GM19025 (cell line): ENCODE data around the gene TIMM8B.
"Not testable (repeated sequence)": the region's sequence is repeated elsewhere in the genome, so short reads cannot be mapped to it uniquely, and the experiment has no call there.

Experiments used
- ATAC-seq: cut with Tn5 transposase; IDR thresholded peaks from one replicate; pipeline ENCODE4 v1.9.1; 2021; ENCODE audit warnings: mild to moderate bottlenecking, low read depth, moderate library complexity; ENCODE audit not compliant: unreplicated experiment

TIMM8B gene, protein sequence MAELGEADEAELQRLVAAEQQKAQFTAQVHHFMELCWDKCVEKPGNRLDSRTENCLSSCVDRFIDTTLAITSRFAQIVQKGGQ

GRCh38 chr11:112086422-112087191 is at the start of gene TIMM8B, which contains the start of gene SDHD:
Gene TIMM8B, minus strand, starts transcription at chr11:112086756. Its CDS starts 33 bp downstream, at chr11:112086723.
Gene SDHD, plus strand, starts transcription at chr11:112086873. Its CDS starts 35 bp downstream, at chr11:112086908.
- ATAC-seq, result peak; percentile 85

DNA sequence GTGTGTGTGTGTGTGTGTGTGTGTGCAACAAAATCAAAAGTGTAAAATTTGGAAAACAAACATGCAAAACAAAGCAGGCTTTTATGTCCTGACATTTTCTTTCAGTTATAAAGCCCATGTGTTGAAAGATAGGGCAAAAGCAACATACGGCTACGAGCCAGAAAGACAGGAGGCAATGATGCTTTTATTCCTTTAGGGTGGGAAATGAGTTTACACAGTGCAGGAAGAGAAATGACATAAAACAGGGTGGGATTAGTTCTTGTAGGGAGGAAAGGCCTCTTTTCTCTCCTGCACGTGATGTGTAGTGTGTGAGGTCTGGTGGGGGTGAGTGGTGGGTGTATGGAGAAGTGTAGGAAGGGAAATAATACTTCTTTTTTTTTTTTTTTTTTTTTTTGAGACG is 47.9 kb upstream of the TIMM8B start:
- no peak for ATAC-seq

DNA sequence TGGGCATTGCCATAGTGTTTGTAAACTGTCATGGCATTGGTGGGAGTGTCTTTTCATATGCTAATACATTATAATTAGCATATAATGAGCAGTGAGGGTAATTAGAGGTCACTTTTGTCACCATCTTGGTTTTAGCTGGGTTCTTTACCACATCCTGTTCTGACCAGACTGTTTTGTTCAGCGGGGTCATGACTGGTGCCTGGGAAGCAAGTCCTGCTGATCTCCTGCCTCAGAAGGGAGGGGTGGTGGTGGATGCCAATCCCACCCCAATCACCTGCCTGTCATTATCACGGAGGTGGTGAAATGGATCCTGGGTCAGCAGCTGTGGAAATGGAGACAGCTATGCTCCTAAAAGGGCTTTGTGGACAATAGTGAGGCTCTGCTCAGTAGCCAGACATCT is 46.2 kb upstream of the TIMM8B start:
- no peak for ATAC-seq

- ATAC-seq, result no peak
Measured at GRCh38 chr11:112129656-112130055, 43.1 kb upstream of the TIMM8B start.

- ATAC-seq, result no peak
Measured at GRCh38 chr11:112128483-112129121, 42.0 kb upstream of the TIMM8B start.

DNA sequence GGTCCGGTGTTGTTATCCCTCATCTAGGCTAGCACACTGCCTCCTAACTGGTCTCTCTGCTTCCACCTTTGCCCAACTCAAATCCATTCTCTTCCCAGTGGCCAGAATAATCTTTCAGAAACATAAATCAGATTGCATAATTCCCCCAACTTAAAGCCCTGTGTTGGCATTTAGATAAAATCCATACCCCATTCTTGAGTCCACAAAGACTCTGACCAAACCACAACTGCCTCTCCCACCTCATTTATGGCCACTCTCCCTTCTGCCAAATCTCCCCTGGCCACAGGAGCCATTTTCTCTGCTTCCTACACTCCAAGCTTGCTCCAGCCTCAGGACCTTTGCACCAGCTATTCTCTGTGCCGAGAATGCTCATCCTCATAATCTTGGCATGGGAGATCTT is 40.5 kb upstream of the TIMM8B start:
- no peak for ATAC-seq

DNA sequence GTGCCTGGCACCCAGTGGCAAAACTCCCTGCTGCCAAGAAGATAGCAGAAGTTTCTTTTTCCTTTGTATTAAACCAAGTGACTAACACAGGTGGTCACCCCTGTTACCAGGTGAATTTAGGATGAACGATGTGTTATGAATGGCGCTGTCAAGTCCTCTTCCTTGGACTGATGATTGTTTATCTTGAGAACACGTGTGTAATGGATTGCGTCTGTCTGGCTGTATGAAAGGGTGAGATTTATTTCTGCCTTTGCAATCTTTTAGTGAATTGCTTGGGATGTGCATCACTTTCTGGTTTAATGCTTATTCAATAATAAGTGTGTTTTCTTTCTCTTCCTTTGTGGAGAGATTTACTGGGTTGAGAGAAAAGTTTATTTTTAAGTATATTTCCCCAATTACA is 36.6 kb upstream of the TIMM8B start:
- no peak for ATAC-seq

- ATAC-seq, result no peak
Measured at GRCh38 chr11:112121981-112122615, 35.5 kb upstream of the TIMM8B start.

DNA sequence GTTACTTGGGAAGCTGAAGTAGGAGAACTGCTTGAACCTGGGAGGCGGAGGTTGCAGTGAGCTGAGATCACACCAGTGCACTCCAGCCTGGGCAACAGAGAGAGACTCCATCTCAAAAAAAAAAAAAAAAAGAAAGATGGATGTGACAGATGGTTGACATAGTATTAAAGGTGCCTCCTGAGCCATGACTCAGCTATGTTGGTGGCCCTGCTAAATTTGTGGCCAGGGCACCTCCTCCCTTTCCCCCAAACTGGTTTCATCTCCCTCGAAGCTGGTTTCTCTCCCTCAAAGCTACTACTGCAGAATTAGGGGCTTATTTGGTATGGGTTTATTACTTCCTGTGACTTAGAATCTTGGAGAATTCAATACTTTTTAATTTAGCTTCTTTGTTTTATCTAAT is 31.6 kb upstream of the TIMM8B start:
- no peak for ATAC-seq

DNA sequence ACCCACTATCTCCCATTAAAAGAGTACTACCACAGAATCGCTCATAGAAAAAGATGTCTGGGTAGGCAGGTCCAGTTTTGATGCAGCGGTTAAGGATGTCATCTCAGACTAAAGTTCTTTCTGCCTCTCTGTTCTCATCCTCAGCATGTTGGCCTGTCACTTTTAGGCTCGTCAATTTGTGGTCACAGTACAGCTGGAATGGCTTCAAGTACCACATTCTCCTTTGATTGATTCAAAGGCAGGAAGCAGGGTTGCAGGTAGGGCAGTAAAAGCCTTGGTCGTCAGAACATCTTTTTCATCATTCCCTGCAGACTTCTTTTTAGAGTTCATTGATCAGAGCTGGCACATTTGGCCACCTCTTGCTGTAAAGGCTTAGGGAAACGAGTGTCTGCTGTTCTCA is 28.8 kb upstream of the TIMM8B start:
- ATAC-seq, result no peak

DNA sequence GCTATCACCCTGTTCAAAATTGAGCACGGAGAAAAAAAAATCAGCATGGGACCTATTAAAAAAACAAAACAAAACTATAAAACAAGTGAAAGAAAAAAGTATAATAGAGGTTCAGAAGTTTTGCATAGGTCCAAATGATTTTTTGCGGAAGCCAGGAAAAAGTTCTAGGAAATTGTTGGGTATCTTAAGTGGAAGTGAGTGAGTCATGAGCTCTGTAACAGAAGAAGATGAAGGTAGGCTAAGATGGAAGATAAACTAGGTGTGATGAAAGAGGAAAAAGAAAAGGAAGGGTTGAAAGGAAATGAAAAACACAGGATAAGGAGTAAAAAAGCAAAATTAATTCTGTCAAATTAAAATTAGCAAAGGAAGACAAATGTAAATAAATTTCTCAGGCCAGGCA is 27.9 kb upstream of the TIMM8B start:
- no peak for ATAC-seq

DNA sequence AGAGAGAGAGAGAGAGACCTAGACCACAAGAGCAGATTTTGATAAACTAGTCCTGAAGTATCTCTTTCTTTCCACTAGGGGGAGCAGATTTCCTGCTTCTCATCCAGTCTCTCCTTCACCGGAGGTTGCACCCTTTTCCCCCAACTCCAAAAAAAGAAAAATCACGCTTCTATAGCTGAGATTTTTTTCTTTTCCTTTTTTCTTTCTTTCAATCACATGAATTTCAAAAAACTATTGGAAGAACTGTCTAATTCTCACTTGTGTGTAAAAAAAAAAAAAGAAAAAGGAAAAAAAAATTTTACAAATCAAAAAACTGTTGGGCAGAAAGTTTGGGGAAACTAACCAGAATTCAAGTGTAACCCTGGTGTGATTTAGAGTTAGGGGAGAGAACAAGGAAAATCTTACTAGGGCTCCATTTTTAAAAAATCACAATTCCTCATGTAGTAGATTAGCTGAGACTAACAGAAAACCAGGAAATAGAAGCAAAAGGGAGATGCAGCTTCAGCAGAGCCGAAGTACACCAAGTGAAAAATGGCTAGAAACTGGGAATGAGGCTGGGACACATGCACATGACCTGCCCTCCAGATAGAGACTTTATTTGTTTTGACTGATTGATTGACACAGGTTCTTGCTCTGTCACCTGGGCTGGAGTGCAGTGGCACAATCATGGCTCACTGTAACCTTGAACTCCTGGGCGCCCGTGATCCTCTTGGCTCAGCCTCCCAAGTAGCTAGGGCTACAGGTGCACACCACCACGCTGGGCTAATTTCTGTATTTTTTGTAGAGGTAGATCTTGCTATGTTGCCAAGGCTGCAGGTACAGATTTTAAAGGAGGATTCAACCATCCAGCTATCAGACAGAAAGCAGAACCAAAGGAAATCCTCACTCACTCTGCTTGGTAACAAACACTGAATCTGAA is 27.2 kb upstream of the TIMM8B start:
- no peak for ATAC-seq

DNA sequence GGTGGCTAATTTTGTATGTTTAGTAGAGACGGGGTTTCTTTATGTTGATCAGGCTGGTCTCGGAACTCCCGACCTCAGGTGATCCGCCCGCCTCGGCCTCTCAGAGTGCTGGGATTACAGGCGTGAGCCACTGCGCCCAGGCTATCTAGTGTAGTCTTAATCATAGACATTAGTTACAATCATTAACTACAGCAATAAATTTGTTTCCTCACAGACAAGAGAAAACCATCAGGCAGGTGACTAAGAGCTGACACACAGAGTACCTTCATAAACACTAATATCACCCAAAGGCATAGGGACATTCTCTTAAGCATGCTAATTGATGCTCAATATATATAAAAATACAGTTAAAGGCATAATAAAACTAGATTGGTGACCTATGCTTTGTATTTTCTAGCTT is 19.5 kb upstream of the TIMM8B start:
- ATAC-seq, result no peak

DNA sequence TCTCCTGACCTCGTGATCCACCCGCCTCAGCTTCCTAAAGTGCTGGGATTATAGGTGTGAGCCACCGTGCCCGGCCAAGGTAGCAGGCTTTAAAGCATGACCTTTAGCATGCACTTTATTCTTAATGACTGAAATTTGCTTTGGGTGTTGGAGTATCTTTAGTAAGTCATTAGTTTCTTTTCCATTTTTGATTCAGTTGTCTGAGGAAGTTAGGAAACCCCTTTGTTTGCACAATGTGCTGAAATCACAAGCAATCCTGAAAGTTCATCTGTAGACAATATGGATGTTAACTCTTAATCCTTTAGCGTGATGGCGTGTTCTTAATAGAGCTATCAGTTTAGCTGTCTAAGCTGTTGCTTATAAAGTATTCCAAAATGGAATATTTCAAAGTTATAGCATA is 16.9 kb upstream of the TIMM8B start:
- ATAC-seq, result no peak

GRCh38 chr11:112100462-112100861 is 13.9 kb upstream of the TIMM8B start:
- no peak for ATAC-seq

DNA sequence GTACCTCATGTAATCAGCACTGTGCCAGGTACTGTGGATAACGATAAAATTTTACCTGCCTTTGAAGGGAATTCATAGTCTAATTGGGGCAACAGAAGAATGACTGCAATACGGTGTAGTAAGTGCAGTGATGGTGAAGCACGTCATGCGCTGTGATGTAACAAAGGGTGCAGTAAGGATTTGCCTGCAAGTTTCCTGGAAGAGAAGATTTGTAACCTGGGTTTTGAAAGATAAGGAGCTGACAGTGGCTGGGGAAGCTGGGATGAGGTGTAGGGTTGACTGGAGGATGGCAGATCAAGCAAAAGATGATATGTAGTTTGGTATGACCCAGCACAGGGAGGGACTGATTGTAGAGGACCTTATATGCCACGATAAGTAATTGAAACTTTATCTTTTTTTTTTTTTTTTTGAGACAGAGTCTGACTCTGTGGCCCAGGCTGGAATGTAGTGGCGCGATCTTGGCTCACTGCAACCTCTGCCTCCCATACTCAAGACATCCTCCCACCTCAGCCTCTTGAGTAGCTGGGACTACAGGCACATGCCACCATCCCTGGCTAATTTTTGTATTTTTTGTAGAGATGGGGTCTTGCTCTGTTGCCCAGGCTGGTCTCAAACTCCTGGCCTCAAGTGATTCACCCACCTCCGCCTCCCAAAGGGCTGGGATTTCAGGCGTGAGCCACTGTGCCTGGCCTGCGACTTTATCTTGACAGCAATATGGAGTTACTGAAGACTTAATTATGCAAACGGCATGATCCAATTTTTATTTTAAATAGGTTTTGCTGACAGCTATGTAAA is 11.4 kb upstream of the TIMM8B start:
- no peak for ATAC-seq

DNA sequence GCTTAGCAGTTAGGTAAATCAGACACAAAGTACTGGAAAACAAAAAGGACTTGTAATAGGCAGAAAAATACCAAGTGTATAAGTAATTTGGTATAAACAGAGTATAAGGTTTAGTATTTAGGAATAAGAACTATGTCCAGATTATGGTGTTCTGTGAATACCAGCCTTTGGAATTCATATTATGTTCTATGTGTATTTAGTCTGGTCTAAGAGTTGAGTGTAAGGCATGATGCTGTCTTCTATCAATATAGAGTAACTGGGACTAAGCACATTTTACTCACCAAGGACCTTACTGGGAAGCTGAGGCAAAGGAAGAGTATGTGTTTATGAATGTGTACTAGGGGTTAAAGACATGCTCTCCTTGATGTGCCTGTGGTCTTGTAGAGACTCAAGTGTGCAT is 9.6 kb upstream of the TIMM8B start:
- no peak for ATAC-seq

GRCh38 chr11:112095302-112095701 is 8.7 kb upstream of the TIMM8B start:
- ATAC-seq, result not testable (repeated sequence)

- no peak for ATAC-seq
Measured at GRCh38 chr11:112087212-112087611, 656 bp upstream of the TIMM8B start.
